HepG2 (cell line): Measurements from ENCODE around the gene AMZ2. TPM values are rescaled to one million over a fixed set of nuclear protein-coding genes. Genes with fewer than 3 reads are reported as not detected.

Experiments used
- CHCHD3 ChIP-seq: sonication (generic); formaldehyde crosslinking; IDR thresholded peaks from 2 replicates; pipeline ENCODE4 v1.8.0; 2022; ENCODE audit warnings: mild to moderate bottlenecking, missing genetic modification reagents, moderate library complexity
- FOSL2 ChIP-seq: sonication (generic); formaldehyde crosslinking; IDR thresholded peaks from 2 replicates; pipeline ENCODE4 v1.4.0; 2020; ENCODE audit warnings: missing genetic modification reagents
- GZF1 ChIP-seq: sonication (generic); formaldehyde crosslinking; IDR thresholded peaks from 2 replicates; pipeline ENCODE4 v1.5.1; 2020; ENCODE audit warnings: mild to moderate bottlenecking, missing genetic modification reagents
- HDAC1 ChIP-seq: sonication (generic); formaldehyde crosslinking; IDR thresholded peaks from 2 replicates; pipeline ENCODE4 v1.5.1; 2020; ENCODE audit warnings: mild to moderate bottlenecking, missing genetic modification reagents
- PLRG1 ChIP-seq: fragments of 450-650 bp; conservative IDR thresholded peaks from 2 replicates; pipeline ENCODE4 v1.6.1; 2016
- RAD21 ChIP-seq: fragments of 450-650 bp; formaldehyde crosslinking; IDR thresholded peaks from 2 replicates; pipeline ENCODE4 v1.5.0; 2020; ENCODE audit warnings: mild to moderate bottlenecking
- SETDB1 ChIP-seq: sonication (generic); formaldehyde crosslinking; IDR thresholded peaks from 2 replicates; pipeline ENCODE4 v1.5.1; 2020; ENCODE audit warnings: missing genetic modification reagents, mild to moderate bottlenecking, borderline replicate concordance
- XRCC5 ChIP-seq: fragments of 200-400 bp; formaldehyde crosslinking; optimal IDR thresholded peaks from 2 replicates; pipeline ENCODE3; 2017; ENCODE audit warnings: mild to moderate bottlenecking, low read length
- ZBTB7A ChIP-seq: sonication (generic); formaldehyde crosslinking; IDR thresholded peaks from 2 replicates; pipeline ENCODE4 v1.8.0; 2022; ENCODE audit warnings: mild to moderate bottlenecking, missing genetic modification reagents
- ZC3H4 ChIP-seq: sonication (generic); formaldehyde crosslinking; IDR thresholded peaks from 2 replicates; pipeline ENCODE4 v1.4.0; 2020; ENCODE audit warnings: missing genetic modification reagents, borderline replicate concordance
- ZNF224 ChIP-seq: sonication (generic); formaldehyde crosslinking; IDR thresholded peaks from 2 replicates; pipeline ENCODE4 v1.5.0; 2020; ENCODE audit warnings: mild to moderate bottlenecking, missing genetic modification reagents
- ZNF563 ChIP-seq: sonication (generic); formaldehyde crosslinking; IDR thresholded peaks from 2 replicates; pipeline ENCODE4 v1.8.0; 2022; ENCODE audit warnings: mild to moderate bottlenecking, moderate library complexity, missing genetic modification reagents
- ZNF569 ChIP-seq: sonication (generic); formaldehyde crosslinking; IDR thresholded peaks from 2 replicates; pipeline ENCODE4 v1.5.0; 2020; ENCODE audit warnings: mild to moderate bottlenecking, missing genetic modification reagents, moderate library complexity, borderline replicate concordance
- ZNF607 ChIP-seq: sonication (generic); formaldehyde crosslinking; IDR thresholded peaks from 2 replicates; pipeline ENCODE4 v1.5.1; 2020; ENCODE audit warnings: missing genetic modification reagents, mild to moderate bottlenecking, borderline replicate concordance
- ZNF615 ChIP-seq: sonication (generic); formaldehyde crosslinking; IDR thresholded peaks from 2 replicates; pipeline ENCODE4 v1.5.0; 2020; ENCODE audit warnings: mild to moderate bottlenecking, missing genetic modification reagents, borderline replicate concordance
- ZNF792 ChIP-seq: IDR thresholded peaks from 2 replicates; pipeline ENCODE4 v1.6.1; 2016
- polyA plus RNA-seq, 8 experiments: library from polyadenylated mRNA; depleted of rRNA in 3 of 8; stranded (reverse) in 7 of 8; unstranded in 1 of 8; fragments of >200 nt; fragmentation: Illumina TruSeq in 4 of 8; extraction: Trizol in 4 of 8; gene quantifications; 2 replicates each; pipeline versions ENCODE4 v1.2.1 to v1.2.3, GENCODE V29; 2011 to 2016; ENCODE audit warnings: low read depth in 4 of 8, missing spikeins in 1 of 8, mixed read lengths in 1 of 8; ENCODE audit not compliant: insufficient read depth in 1 of 8
- total RNA-seq, 5 experiments: library from RNA; depleted of rRNA; stranded (reverse); fragments of >200 nt; fragmentation: Illumina TruSeq; extraction: Trizol; gene quantifications; 2 replicates each; pipeline ENCODE4 v1.2.3, GENCODE V29; 2016; ENCODE audit warnings: low read depth in 1 of 5
- TF ChIP-seq, protein P1 (sequence below): sonication (generic); formaldehyde crosslinking; conservative IDR thresholded peaks from 2 replicates; pipeline ENCODE4 v1.8.1; 2023; ENCODE audit warnings: missing genetic modification reagents
- TF ChIP-seq, protein P2 (sequence below): sonication (generic); formaldehyde crosslinking; IDR thresholded peaks from 2 replicates; pipeline ENCODE4 v1.5.0; 2020; ENCODE audit warnings: missing genetic modification reagents
- TF ChIP-seq, protein P3 (sequence below): sonication (generic); formaldehyde crosslinking; IDR thresholded peaks from 2 replicates; pipeline ENCODE4 v1.4.0; 2020; ENCODE audit warnings: missing genetic modification reagents
- TF ChIP-seq, protein P4 (sequence below): sonication (generic); formaldehyde crosslinking; IDR thresholded peaks from 2 replicates; pipeline ENCODE4 v1.5.0; 2020; ENCODE audit warnings: mild to moderate bottlenecking, missing genetic modification reagents, borderline replicate concordance
- TF ChIP-seq, protein P5 (sequence below): sonication (generic); formaldehyde crosslinking; IDR thresholded peaks from 2 replicates; pipeline ENCODE4 v1.4.0; 2020; ENCODE audit warnings: mild to moderate bottlenecking, missing genetic modification reagents

Gene AMZ2
- total and polyA plus RNA-seq, 2 of the 13 experiments (the other 11 are each of a cell fraction or from before 2014, with no cell fraction given), result 86.9 to 90.2 TPM

DNA sequence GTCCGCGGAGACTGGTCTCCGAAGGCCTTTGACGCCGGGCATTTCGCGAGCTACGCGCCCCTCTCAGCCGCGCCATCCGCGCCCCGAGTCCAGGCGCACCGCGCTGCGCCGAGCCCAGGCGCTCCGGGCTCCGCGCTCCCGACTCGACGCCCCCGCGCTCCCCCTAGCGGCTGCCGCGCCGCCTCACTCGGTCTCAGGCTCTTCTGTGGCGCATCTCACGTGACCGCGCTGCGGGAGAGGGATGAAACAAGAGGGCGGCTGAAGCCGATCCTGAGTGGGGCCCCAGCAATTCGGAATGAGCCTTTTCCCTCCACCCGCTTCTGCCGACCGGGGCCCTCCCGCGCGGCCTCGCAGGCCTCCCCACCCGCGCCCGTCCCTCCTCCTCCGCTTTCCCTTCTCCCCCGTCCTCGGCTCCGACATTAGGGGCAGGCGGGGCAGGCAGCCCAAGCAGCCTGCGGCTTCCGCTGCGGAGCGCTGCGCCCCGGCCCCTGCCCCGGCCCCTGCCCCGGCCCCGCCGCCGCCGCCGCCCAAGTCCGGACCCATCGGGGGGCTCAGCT, 42.5 kb upstream of the AMZ2 start (continued):
- TF ChIP-seq ZC3H4 (CRISPR knock-in tag) (no peak), HDAC1 (peak; percentile 91), CHCHD3 (CRISPR knock-in tag) (no peak; the same call in 1 of the 2 replicates), ZNF224 (no peak), XRCC5 (peak; percentile 100), PLRG1 (no peak), ZNF569 (CRISPR knock-in tag) (no peak), ZNF615 (CRISPR knock-in tag) (no peak), ZNF607 (CRISPR knock-in tag) (peak; percentile 90), ZBTB7A (CRISPR knock-in tag) (peak; percentile 19; the same call in 1 of the 2 replicates), SETDB1 (CRISPR knock-in tag) (no peak), FOSL2 (peak; percentile 45; the same call in 1 of the 2 replicates), GZF1 (CRISPR knock-in tag) (no peak), ZNF563 (CRISPR knock-in tag) (no peak), RAD21 (peak; percentile 89), ZNF792 (CRISPR knock-in tag) (peak; percentile 74)
- TF ChIP-seq, protein P1, sequence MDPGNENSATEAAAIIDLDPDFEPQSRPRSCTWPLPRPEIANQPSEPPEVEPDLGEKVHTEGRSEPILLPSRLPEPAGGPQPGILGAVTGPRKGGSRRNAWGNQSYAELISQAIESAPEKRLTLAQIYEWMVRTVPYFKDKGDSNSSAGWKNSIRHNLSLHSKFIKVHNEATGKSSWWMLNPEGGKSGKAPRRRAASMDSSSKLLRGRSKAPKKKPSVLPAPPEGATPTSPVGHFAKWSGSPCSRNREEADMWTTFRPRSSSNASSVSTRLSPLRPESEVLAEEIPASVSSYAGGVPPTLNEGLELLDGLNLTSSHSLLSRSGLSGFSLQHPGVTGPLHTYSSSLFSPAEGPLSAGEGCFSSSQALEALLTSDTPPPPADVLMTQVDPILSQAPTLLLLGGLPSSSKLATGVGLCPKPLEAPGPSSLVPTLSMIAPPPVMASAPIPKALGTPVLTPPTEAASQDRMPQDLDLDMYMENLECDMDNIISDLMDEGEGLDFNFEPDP, result no peak
- TF ChIP-seq, protein P2, sequence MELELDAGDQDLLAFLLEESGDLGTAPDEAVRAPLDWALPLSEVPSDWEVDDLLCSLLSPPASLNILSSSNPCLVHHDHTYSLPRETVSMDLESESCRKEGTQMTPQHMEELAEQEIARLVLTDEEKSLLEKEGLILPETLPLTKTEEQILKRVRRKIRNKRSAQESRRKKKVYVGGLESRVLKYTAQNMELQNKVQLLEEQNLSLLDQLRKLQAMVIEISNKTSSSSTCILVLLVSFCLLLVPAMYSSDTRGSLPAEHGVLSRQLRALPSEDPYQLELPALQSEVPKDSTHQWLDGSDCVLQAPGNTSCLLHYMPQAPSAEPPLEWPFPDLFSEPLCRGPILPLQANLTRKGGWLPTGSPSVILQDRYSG (CRISPR knock-in tag), result peak; percentile 86; the same call in 1 of the 2 replicates
- TF ChIP-seq, protein P3, sequence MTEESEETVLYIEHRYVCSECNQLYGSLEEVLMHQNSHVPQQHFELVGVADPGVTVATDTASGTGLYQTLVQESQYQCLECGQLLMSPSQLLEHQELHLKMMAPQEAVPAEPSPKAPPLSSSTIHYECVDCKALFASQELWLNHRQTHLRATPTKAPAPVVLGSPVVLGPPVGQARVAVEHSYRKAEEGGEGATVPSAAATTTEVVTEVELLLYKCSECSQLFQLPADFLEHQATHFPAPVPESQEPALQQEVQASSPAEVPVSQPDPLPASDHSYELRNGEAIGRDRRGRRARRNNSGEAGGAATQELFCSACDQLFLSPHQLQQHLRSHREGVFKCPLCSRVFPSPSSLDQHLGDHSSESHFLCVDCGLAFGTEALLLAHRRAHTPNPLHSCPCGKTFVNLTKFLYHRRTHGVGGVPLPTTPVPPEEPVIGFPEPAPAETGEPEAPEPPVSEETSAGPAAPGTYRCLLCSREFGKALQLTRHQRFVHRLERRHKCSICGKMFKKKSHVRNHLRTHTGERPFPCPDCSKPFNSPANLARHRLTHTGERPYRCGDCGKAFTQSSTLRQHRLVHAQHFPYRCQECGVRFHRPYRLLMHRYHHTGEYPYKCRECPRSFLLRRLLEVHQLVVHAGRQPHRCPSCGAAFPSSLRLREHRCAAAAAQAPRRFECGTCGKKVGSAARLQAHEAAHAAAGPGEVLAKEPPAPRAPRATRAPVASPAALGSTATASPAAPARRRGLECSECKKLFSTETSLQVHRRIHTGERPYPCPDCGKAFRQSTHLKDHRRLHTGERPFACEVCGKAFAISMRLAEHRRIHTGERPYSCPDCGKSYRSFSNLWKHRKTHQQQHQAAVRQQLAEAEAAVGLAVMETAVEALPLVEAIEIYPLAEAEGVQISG (CRISPR knock-in tag), result peak; percentile 86
- TF ChIP-seq, protein P4, sequence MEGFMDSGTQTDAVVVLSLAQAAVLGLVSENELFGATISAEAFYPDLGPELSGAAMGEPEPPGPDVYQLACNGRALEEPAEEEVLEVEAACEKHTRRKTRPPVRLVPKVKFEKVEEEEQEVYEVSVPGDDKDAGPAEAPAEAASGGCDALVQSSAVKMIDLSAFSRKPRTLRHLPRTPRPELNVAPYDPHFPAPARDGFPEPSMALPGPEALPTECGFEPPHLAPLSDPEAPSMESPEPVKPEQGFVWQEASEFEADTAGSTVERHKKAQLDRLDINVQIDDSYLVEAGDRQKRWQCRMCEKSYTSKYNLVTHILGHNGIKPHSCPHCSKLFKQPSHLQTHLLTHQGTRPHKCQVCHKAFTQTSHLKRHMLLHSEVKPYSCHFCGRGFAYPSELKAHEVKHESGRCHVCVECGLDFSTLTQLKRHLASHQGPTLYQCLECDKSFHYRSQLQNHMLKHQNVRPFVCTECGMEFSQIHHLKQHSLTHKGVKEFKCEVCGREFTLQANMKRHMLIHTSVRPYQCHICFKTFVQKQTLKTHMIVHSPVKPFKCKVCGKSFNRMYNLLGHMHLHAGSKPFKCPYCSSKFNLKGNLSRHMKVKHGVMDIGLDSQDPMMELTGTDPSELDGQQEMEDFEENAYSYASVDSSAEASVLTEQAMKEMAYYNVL, result peak; percentile 49; the same call in 1 of the 2 replicates
- TF ChIP-seq, protein P5, sequence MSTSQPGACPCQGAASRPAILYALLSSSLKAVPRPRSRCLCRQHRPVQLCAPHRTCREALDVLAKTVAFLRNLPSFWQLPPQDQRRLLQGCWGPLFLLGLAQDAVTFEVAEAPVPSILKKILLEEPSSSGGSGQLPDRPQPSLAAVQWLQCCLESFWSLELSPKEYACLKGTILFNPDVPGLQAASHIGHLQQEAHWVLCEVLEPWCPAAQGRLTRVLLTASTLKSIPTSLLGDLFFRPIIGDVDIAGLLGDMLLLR (CRISPR knock-in tag), result peak; percentile 29; the same call in 1 of the 2 replicates
